ENCODE results near the gene TTC22.

- no peak for TF ChIP-seq CTCF (conservative IDR thresholded peaks at IDR 0.05; ENCODE audit: low read depth, low read length)
- TF ChIP-seq POLR2A (IDR thresholded peaks at IDR 0.05; ENCODE audit: low read depth, low read length): no peak
- TF ChIP-seq CHD1 (IDR thresholded peaks at IDR 0.05; ENCODE audit: low read depth, low read length): no peak
- TF ChIP-seq ELK1 (IDR thresholded peaks at IDR 0.05; ENCODE audit: borderline replicate concordance, low read depth, low read length): no peak
- no peak for TF ChIP-seq SMC3 (IDR thresholded peaks at IDR 0.05; ENCODE audit: low read depth, low read length)
- no peak for TF ChIP-seq MAZ (IDR thresholded peaks at IDR 0.05; ENCODE audit: borderline replicate concordance, low read depth, low read length)
Observed at GRCh38 chr1:54815086-54815876, 14.2 kb upstream of the TTC22 start.

All from IMR-90 (cell line).